ENCODE measurements around the gene TMEM267.
"Not testable (repeated sequence)": the region's sequence is repeated elsewhere in the genome, so short reads cannot be mapped to it uniquely, and the experiment has no call there.

Gene TMEM267

DNA sequence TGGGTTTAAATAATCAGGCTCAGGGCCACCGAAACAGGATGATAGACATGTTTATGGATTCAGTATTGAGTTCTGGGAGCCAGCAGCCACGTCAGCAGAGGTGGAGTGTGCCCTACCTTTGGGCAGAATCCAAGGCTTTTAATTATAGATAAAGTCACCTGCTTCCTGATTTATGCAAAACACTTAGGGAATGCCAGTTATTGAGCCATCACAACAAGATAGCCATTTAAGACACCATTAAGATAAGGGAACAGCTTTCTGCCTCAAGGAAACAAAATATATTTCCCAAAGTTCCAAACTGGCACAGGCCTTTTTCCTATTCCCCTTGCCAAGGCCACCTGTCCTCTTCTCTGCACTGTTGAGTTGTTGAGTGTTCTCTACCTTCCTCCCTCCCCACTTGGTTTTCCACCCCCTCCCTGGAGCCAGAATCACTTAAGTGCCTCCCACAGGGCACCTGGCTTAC lies 73.8 kb downstream of the TMEM267 start:
- no peak for DNase-seq (ENCODE audit: low read depth)

DNA sequence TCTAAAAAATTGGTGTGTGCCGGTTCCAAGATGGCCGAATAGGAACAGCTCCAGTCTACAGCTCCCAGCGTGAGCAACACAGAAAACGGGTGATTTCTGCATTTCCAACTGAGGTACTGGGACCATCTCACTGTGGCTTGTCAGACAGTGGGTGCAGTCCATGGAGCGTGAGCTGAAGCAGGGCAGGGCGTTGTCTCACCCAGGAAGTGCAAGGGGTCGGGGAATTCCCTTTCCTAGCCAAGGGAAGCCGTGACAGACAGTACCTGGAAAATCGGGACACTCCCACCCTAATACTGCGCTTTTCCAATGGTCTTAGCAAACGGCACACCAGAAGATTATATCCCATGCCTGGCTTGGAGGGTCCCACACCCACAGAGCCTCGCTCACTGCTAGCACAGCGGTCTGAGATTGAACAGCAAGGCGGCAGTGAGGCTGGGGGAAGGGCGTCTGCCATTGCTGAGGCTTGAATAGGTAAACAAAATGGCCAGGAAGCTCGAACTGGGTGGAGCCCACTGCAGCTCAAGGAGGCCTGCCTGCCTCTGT lies 81.1 kb downstream of the TMEM267 start:
- DNase-seq (ENCODE audit: low read depth) = not testable (repeated sequence)

DNA sequence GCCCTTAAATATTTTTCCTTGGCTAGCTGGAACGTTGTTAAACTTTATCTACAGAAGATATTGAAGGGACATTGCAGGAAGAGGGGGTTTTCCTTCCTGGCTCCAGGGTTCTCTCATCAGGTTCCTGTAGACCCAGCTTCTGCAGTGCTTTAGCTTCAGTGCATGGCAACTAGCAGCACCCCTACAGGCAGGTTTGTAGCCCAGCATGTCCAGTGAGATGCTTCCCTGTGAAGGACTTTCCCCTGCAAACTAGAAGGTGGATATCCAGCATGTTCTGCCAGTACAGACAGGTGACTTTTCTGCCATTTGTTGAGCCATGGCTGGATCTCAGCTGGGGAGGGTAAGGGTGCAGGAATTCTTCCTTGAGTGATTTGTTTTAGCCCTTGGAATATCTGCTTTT lies 81.8 kb downstream of the TMEM267 start:
- no peak for DNase-seq (ENCODE audit: low read depth)

DNA sequence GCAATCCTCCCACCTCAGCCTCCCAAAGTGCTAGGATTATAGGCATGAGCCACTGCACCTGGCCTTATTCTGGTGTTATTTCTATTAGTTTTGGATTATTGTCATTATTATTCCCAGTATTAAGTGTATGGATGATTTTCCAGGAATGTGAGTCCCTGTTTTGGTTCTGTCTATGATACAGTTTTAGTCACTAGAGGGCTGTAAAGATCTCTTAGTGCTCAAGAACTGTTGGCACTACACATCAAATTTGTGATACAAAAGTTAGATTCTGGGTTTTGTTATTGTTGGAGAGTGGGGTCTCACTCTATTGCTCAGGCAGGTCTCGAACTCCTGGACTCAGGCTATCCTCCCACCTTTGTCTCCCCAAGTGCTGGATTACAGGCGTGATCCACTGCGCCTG lies 83.6 kb downstream of the TMEM267 start:
- DNase-seq (ENCODE audit: low read depth) = no peak

DNA sequence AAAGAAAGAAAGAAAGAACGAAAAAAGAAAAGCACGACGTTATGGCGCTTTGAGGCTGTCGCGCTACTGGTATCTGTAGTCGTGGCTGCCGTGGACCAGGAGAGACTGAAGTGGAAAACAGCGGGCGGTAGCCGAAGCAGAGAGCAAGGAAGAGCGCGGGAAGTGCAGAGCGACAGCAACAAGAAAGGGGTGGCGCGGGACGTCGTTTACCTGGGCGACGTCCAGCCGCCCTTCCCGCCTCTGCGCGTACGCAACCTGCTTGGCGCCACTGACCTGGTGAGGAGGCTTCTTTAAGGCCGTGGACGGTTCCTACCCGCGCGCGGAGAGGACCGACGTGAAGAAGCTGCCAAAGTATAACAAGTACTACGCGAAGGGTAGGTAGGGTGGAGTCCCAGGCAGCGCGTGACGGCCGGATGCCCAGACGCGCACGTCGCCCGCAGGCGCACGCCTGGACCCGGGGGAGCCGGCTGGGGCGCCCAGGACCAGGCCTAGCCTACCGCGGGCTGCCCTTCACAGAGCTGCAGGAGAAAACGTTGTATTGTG lies 86.8 kb downstream of the TMEM267 start:
- peak; percentile 19 for DNase-seq (ENCODE audit: low read depth)
